OCI-LY1 (cell line): ENCODE results near the gene ALKBH3.

Experiments used
- CTCF ChIP-seq: fragments of 200-600 bp; sonication (generic), shearing (Covaris generic); IDR thresholded peaks from 2 replicates; pipeline ENCODE4 v1.5.1; 2017; ENCODE audit warnings: mild to moderate bottlenecking, antibody characterized with exemption, low read length, moderate library complexity, mixed read lengths
- EZH2 ChIP-seq: fragments of 200-600 bp; sonication (generic), shearing (Covaris generic); IDR thresholded peaks from 2 replicates; pipeline ENCODE4 v1.8.0; 2017; ENCODE audit warnings: borderline replicate concordance, mixed run types, mild to moderate bottlenecking, antibody characterized with exemption, low read length, moderate library complexity, mixed read lengths

DNA sequence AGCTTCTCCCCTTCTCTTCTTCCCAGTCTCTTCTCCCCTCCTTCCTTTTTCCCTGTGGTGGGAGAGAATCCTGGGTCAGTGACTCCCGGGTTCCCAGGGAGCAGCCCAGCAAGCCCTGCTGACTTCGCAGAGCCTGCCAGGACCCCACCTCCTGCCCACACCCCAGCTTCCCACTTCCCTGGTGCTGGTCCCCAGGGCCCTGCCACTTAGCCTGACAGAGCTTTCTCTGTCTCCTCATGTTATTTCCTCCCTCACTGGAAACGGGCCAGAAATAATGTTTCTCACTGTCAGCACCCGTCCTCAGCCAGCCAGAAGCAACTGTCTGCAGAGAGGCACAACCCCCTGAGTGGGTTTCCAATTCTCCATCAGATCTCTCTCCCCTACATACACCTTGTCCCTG, 88.9 kb downstream of the ALKBH3 start:
- no peak for TF ChIP-seq CTCF
- no peak for TF ChIP-seq EZH2
